HG02763 (cell line): ENCODE results near the gene SPTAN1.
"Not testable (repeated sequence)": the region's sequence is repeated elsewhere in the genome, so short reads cannot be mapped to it uniquely, and the experiment has no call there.

Experiments used
- ATAC-seq: cut with Tn5 transposase; IDR thresholded peaks from one replicate; pipeline ENCODE4 v1.9.1; 2021; ENCODE audit warnings: mild to moderate bottlenecking, moderate library complexity; ENCODE audit not compliant: unreplicated experiment

SPTAN1 gene

GRCh38 chr9:128656416-128657343 lies 104.3 kb downstream of the SPTAN1 start, which contains the start of gene DYNC2I2:
TSS of gene DYNC2I2 (minus strand) at chr9:128656847. CDS start at chr9:128656726, 121 bp downstream.
- ATAC-seq, result peak; percentile 69

DNA sequence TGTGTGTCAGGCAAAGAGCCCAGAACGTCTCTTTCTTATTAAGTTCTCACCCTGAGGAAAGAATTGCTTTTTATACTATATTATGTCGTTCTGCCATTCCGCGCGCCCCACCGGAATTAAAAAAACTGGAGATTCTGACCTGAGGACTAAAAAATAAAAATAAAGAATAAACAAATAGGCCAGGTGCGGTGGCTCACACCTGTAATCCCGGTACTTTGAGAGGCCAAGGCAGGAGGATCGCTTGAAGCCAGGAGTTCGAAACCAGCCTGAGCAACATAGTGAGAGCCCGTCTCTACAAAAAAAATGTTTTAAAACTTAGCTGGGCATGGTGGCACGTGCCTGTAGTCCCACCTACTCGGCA lies 104.9 kb downstream of the SPTAN1 start:
- no peak for ATAC-seq

DNA sequence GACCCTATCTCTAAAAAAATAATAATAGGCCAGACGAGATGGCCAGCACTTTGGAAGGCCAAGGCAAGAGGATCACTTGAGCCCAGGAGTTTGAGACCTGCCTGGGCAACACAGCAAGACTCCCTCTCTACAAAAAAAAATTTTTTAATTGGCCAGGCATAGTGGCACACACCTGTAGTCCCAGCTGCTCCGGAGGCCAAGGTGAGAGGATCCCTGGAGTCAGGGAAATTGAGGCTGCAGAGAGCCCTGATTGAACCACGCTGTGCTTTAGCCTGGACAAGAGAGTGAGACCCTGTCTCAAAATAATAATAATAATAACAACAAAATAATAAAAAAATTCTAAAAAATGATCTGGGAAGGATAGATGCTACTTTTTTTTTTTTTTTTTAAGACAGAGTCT lies 105.4 kb downstream of the SPTAN1 start:
- ATAC-seq, result no peak

- not testable (repeated sequence) for ATAC-seq
Measured at GRCh38 chr9:128666481-128666941, 114.1 kb downstream of the SPTAN1 start.

DNA sequence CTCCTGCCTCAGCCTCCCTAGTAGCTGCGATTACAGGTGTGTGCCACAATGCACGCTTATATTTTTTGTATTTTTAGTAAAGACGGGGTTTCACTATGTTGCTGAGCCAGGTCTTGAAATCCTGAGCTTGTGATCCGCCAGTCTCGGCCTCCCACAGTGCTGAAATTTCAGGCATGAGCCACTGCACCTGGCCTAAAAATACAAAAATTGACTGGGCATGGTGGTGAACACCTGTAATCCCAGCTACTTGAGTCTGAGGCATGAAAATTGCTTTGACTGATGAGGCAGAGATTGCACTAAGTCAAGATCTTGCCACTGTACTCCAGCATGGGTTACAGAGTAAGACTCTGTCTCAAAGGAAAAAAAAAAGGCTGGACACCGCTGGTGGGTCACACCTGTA lies 117.4 kb downstream of the SPTAN1 start:
- ATAC-seq, result no peak

GRCh38 chr9:128675382-128675781 lies 123.0 kb downstream of the SPTAN1 start:
- ATAC-seq, result no peak

- ATAC-seq, result no peak
Measured at GRCh38 chr9:128677794-128678193, 125.4 kb downstream of the SPTAN1 start.
